IMR-90 (cell line): ENCODE measurements around the gene ZSWIM9. TPM values are rescaled to one million over a fixed set of nuclear protein-coding genes. Genes with fewer than 3 reads are reported as not detected.

ENCODE experiments used
- ATAC-seq: fragments of 200-7000 bp; cut with Tn5 transposase; 2 replicates; pipeline ENCODE4 v1.9.1; 2020; ENCODE audit warnings: low read depth, mild to moderate bottlenecking, moderate library complexity
- BruUV-seq: library from RNA; stranded (reverse); fragments of 400-500 nt; replicated peaks from 2 replicates; lab custom pipeline; 2021; lab: Mats Ljungman, UMichigan
- CTCF ChIA-PET: fragments of 300-600 bp; formaldehyde crosslinking; extraction: SDS; loops from one replicate; lab custom pipeline; 2021; ENCODE audit warnings: antibody characterized with exemption; lab: Yijun Ruan, JAX
- POLR2A ChIA-PET: fragments of 300-600 bp; sonication (Branson Sonifier 250); formaldehyde crosslinking; loops from one replicate; lab custom pipeline; 2022; ENCODE audit warnings: antibody characterized with exemption; ENCODE audit not compliant: unreplicated experiment; lab: Charles Lee
- DNase-seq: peaks from one replicate; pipeline ENCODE4 v3.0.0; 2013
- H2AFZ ChIP-seq: replicated peaks from 2 replicates; pipeline ENCODE3; 2013; ENCODE audit warnings: low read length, mild to moderate bottlenecking; ENCODE audit not compliant: poor library complexity
- H2AK5ac ChIP-seq: 2 replicates; pipeline ENCODE4 v1.6.1; 2013; ENCODE audit warnings: low read depth, low read length, inconsistent platforms
- H2AK9ac ChIP-seq: replicated peaks from 2 replicates; pipeline ENCODE3; 2013; ENCODE audit warnings: mild to moderate bottlenecking, low read depth, low read length, moderate library complexity; ENCODE audit not compliant: poor library complexity
- H2BK120ac ChIP-seq: 2 replicates; pipeline ENCODE4 v1.6.1; 2013; ENCODE audit warnings: low read depth, low read length, inconsistent platforms
- H2BK15ac ChIP-seq: 3 replicates; pipeline ENCODE4 v1.6.1; 2013; ENCODE audit warnings: low read depth, low read length, inconsistent platforms
- H2BK20ac ChIP-seq: 2 replicates; pipeline ENCODE4 v1.6.1; 2013; ENCODE audit warnings: low read depth, mild to moderate bottlenecking, inconsistent platforms, low read length, moderate library complexity
- H2BK5ac ChIP-seq: 2 replicates; pipeline ENCODE4 v1.6.1; 2013; ENCODE audit warnings: mild to moderate bottlenecking, low read depth, low read length, inconsistent platforms; ENCODE audit not compliant: poor library complexity, severe bottlenecking
- H3K14ac ChIP-seq: replicated peaks from 2 replicates; pipeline ENCODE4 v1.6.1; 2013; ENCODE audit warnings: low read depth, low read length, inconsistent platforms
- H3K18ac ChIP-seq: 2 replicates; pipeline ENCODE4 v1.6.1; 2013; ENCODE audit warnings: low read depth, low read length, control low read depth
- H3K23ac ChIP-seq: 2 replicates; pipeline ENCODE4 v1.6.1; 2013; ENCODE audit warnings: low read depth, low read length, inconsistent platforms
- H3K27ac ChIP-seq: 2 replicates; pipeline ENCODE4 v1.5.1; 2013; ENCODE audit warnings: mild to moderate bottlenecking, control low read depth, low read length; ENCODE audit not compliant: insufficient read depth
- H3K27me3 ChIP-seq: 2 replicates; pipeline ENCODE4 v1.6.1; 2013; ENCODE audit warnings: low read length; ENCODE audit not compliant: control insufficient read depth, insufficient read depth
- H3K36me3 ChIP-seq: 2 replicates; pipeline ENCODE4 v1.6.1; 2013; ENCODE audit warnings: low read length, mixed read lengths; ENCODE audit not compliant: control insufficient read depth, insufficient read depth
- H3K4ac ChIP-seq: 2 replicates; pipeline ENCODE4 v1.6.1; 2013; ENCODE audit warnings: low read depth, low read length, inconsistent platforms
- H3K4me1 ChIP-seq: 2 replicates; pipeline ENCODE4 v1.6.1; 2013; ENCODE audit warnings: low read length, mixed read lengths; ENCODE audit not compliant: control insufficient read depth, insufficient read depth
- H3K4me2 ChIP-seq: 2 replicates; pipeline ENCODE4 v1.6.1; 2013; ENCODE audit warnings: low read depth, mild to moderate bottlenecking, control low read depth, low read length, moderate library complexity
- H3K4me3 ChIP-seq: 2 replicates; pipeline ENCODE4 v1.5.1; 2013; ENCODE audit warnings: low read depth, mild to moderate bottlenecking, control low read depth, low read length, moderate library complexity; ENCODE audit not compliant: insufficient read depth
- H3K56ac ChIP-seq: 2 replicates; pipeline ENCODE4 v1.6.1; 2013; ENCODE audit warnings: low read length, inconsistent platforms; ENCODE audit not compliant: insufficient read depth; ENCODE audit errors: extremely low read depth
- H3K79me1 ChIP-seq, 2 experiments: 2 replicates each; pipeline ENCODE4 v1.6.1; 2013; ENCODE audit warnings: low read length in 2 of 2, inconsistent platforms in 1 of 2, low read depth in 1 of 2
- H3K9ac ChIP-seq: 2 replicates; pipeline ENCODE4 v1.6.1; 2013; ENCODE audit warnings: low read depth, low read length, control low read depth
- H3K9me1 ChIP-seq: 2 replicates; pipeline ENCODE4 v1.6.1; 2013; ENCODE audit warnings: low read length, inconsistent platforms; ENCODE audit not compliant: insufficient read depth
- H3K9me3 ChIP-seq: 2 replicates; pipeline ENCODE4 v1.6.1; 2013; ENCODE audit warnings: low read length; ENCODE audit not compliant: control insufficient read depth, insufficient read depth
- H4K20me1 ChIP-seq: 2 replicates; pipeline ENCODE4 v1.6.1; 2013; ENCODE audit warnings: low read length, inconsistent platforms; ENCODE audit not compliant: insufficient read depth
- H4K5ac ChIP-seq: 2 replicates; pipeline ENCODE4 v1.6.1; 2013; ENCODE audit warnings: mild to moderate bottlenecking, low read depth, low read length, control low read depth
- H4K8ac ChIP-seq, 2 experiments: 2 replicates each; pipeline ENCODE4 v1.6.1; 2013; ENCODE audit warnings: low read depth in 2 of 2, low read length in 2 of 2, control low read depth in 1 of 2, inconsistent platforms in 1 of 2
- H4K91ac ChIP-seq: 2 replicates; pipeline ENCODE4 v1.6.1; 2013; ENCODE audit warnings: low read depth, low read length, inconsistent platforms; ENCODE audit not compliant: insufficient read depth
- BHLHE40 ChIP-seq: fragments of 150-350 bp; IDR thresholded peaks from 2 replicates; pipeline ENCODE4 v1.6.1; 2016; ENCODE audit warnings: mild to moderate bottlenecking, low read depth, low read length
- MAFK ChIP-seq: IDR thresholded peaks from 2 replicates; pipeline ENCODE4 v1.6.1; 2012; ENCODE audit warnings: low read depth, low read length, improper control_type of control experiment
- POLR2A ChIP-seq: IDR thresholded peaks from 2 replicates; pipeline ENCODE4 v1.6.1; 2012; ENCODE audit warnings: mild to moderate bottlenecking, low read depth, low read length
- RAD21 ChIP-seq: IDR thresholded peaks from 2 replicates; pipeline ENCODE4 v1.6.1; 2012; ENCODE audit warnings: low read length, improper control_type of control experiment
- RCOR1 ChIP-seq: IDR thresholded peaks from 2 replicates; pipeline ENCODE4 v1.6.1; 2012; ENCODE audit warnings: mild to moderate bottlenecking, low read length, improper control_type of control experiment; ENCODE audit not compliant: insufficient replicate concordance
- USF2 ChIP-seq: fragments of 150-350 bp; IDR thresholded peaks from 2 replicates; pipeline ENCODE4 v1.6.1; 2017; ENCODE audit warnings: mild to moderate bottlenecking, antibody characterized with exemption, low read length, low read depth
- WGBS, 2 experiments: methylation state at CpG; one replicate each; pipeline versions ENCODE4 v1.1.5 to v1.1.7; 2013; ENCODE audit warnings: missing lambda C conversion rate in 2 of 2; ENCODE audit not compliant: insufficient read length in 1 of 2; ENCODE audit errors: extremely low coverage in 2 of 2; 5-methylcytosine and 5-hydroxymethylcytosine counted together
- dilution Hi-C: fragments of 300-500 bp; cut with HindIII; formaldehyde crosslinking; loops from one replicate; pipeline ENCODE4 v1.14.3; 2018; ENCODE audit warnings: low sequenced_read_pairs; ENCODE audit not compliant: unreplicated experiment
- in situ Hi-C: fragments of 300-500 bp; cut with MboI; formaldehyde crosslinking; loops from 3 replicates; pipeline ENCODE4 v1.14.3; 2019; ENCODE audit warnings: low sequenced_read_pairs, inconsistent platforms, mixed read lengths
- intact Hi-C: fragments of 100-400 bp; cut with micrococcal nuclease; formaldehyde crosslinking; loops from 2 replicates; pipeline ENCODE4 v1.10.0; 2022
- polyA plus RNA-seq, 3 experiments: library from polyadenylated mRNA; depleted of rRNA; stranded (reverse); fragments of >200 nt; gene quantifications; 2 replicates each; pipeline ENCODE4 v1.2.3, GENCODE V29; 2012; ENCODE audit warnings: low replicate concordance in 1 of 3
- total RNA-seq: library from RNA; depleted of rRNA; stranded (reverse); fragments of >200 nt; gene quantifications from 2 replicates; pipeline ENCODE4 v1.2.3, GENCODE V29; 2012
- TF ChIP-seq, protein P1 (sequence below): fragments of 150-350 bp; IDR thresholded peaks from 2 replicates; pipeline ENCODE4 v1.6.1; 2016; ENCODE audit warnings: low read depth, mild to moderate bottlenecking, low read length, moderate library complexity, borderline replicate concordance

The ZSWIM9 gene
- total and polyA plus RNA-seq, 2 of the 4 experiments (the other 2 are of a cell fraction): 0.54 to 2.2 TPM

GRCh38 chr19:48213959-48214358 lies 43.5 kb downstream of the ZSWIM9 start:
- TF ChIP-seq POLR2A (no peak), RCOR1 (no peak), USF2 (no peak), BHLHE40 (no peak), RAD21 (no peak), MAFK (no peak)
- TF ChIP-seq, protein P1, sequence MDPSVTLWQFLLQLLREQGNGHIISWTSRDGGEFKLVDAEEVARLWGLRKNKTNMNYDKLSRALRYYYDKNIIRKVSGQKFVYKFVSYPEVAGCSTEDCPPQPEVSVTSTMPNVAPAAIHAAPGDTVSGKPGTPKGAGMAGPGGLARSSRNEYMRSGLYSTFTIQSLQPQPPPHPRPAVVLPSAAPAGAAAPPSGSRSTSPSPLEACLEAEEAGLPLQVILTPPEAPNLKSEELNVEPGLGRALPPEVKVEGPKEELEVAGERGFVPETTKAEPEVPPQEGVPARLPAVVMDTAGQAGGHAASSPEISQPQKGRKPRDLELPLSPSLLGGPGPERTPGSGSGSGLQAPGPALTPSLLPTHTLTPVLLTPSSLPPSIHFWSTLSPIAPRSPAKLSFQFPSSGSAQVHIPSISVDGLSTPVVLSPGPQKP: no peak

More at GRCh38 chr19:48213959-48214358, 43.5 kb downstream of the ZSWIM9 start:
- H3K9ac ChIP-seq: no peak overlapping the region
- H4K91ac ChIP-seq: no peak overlapping the region
- H3K27me3 ChIP-seq: no peaks in the 10 kb centered on the region
- H3K4me1 ChIP-seq: no peaks in the 10 kb centered on the region
- no peak for DNase-seq
- H3K79me1 ChIP-seq: no peaks in the 10 kb centered on the region
- no peak overlapping the region for H2BK120ac ChIP-seq
- no peak overlapping the region for H3K27ac ChIP-seq
- in situ Hi-C loops: no loop called here
- H2BK20ac ChIP-seq: no peak overlapping the region
- H4K8ac ChIP-seq: no peak overlapping the region
- no TSS peak for BruUV-seq
- H3K56ac ChIP-seq: no peak overlapping the region
- POLR2A ChIA-PET: no interaction called here
- no CpG with 5 or more reads among the region's 5 CpGs for WGBS, 2 experiments
- CTCF ChIA-PET: no interaction called here
- ATAC-seq: no peak
- peaks cover 9% of the 10 kb centered on the region for H3K9me1 ChIP-seq
- no peak overlapping the region for H3K4me2 ChIP-seq
- H3K4ac ChIP-seq: no peak overlapping the region
- dilution Hi-C loops: no loop called here
- H2AK9ac ChIP-seq: no peak overlapping the region
- no peak overlapping the region for H2AK5ac ChIP-seq
- no peak overlapping the region for H2BK15ac ChIP-seq
- no peak overlapping the region for H3K18ac ChIP-seq
- H3K23ac ChIP-seq: no peak overlapping the region
- H3K14ac ChIP-seq: no peak overlapping the region
- H4K20me1 ChIP-seq: no peaks in the 10 kb centered on the region
- intact Hi-C loops: no loop called here
- no peak overlapping the region for H2BK5ac ChIP-seq
- 0 out of 2 replicates have a peak, but pooled peaks cover 2% of the 10 kb centered on the region for H3K36me3 ChIP-seq
- H4K5ac ChIP-seq: no peak overlapping the region
- no peak overlapping the region for H3K4me3 ChIP-seq
- no peak overlapping the region for H2AFZ ChIP-seq
- no peaks in the 10 kb centered on the region for H3K9me3 ChIP-seq
